Measurements from ENCODE around the gene DYSF. TPM values are rescaled to one million over a fixed set of nuclear protein-coding genes. Genes with fewer than 3 reads are reported as not detected.

The DYSF gene
- total RNA-seq, 1 experiment from 2014 or later: 0.24 TPM

- Histone ChIP-seq H3K9me3 (ENCODE audit: low read depth, low read length, poor library complexity, severe bottlenecking) (no peaks in the 10 kb centered on the region), H3K4me3 (ENCODE audit: low read depth, low read length, poor library complexity, severe bottlenecking) (no peak overlapping the region), H3K27me3 (replicated peaks; ENCODE audit: insufficient read depth, low read depth, low read length, poor library complexity) (peaks cover 2% of the 10 kb centered on the region), H3K4me1 (ENCODE audit: insufficient read depth, low read length, poor library complexity, severe bottlenecking) (no peaks in the 10 kb centered on the region), H3K36me3 (ENCODE audit: insufficient read depth, low read length, poor library complexity, severe bottlenecking) (no peaks in the 10 kb centered on the region), H3K27ac (ENCODE audit: low read depth, low read length, poor library complexity, severe bottlenecking) (no peak overlapping the region)
- POLR2A ChIA-PET (ENCODE audit: low non-redundant PET): no interaction called here
- intact Hi-C loops (cut with micrococcal nuclease; ENCODE audit: unreplicated experiment): no loop called here
- TF ChIP-seq EZH2 (IDR thresholded peaks at IDR 0.05; ENCODE audit: borderline replicate concordance, low read depth, low read length, poor library complexity, severe bottlenecking): no peak
- TF ChIP-seq, protein P1, sequence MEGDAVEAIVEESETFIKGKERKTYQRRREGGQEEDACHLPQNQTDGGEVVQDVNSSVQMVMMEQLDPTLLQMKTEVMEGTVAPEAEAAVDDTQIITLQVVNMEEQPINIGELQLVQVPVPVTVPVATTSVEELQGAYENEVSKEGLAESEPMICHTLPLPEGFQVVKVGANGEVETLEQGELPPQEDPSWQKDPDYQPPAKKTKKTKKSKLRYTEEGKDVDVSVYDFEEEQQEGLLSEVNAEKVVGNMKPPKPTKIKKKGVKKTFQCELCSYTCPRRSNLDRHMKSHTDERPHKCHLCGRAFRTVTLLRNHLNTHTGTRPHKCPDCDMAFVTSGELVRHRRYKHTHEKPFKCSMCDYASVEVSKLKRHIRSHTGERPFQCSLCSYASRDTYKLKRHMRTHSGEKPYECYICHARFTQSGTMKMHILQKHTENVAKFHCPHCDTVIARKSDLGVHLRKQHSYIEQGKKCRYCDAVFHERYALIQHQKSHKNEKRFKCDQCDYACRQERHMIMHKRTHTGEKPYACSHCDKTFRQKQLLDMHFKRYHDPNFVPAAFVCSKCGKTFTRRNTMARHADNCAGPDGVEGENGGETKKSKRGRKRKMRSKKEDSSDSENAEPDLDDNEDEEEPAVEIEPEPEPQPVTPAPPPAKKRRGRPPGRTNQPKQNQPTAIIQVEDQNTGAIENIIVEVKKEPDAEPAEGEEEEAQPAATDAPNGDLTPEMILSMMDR (conservative IDR thresholded peaks at IDR 0.05; ENCODE audit: low read depth, low read length): no peak
- CTCF ChIA-PET: no interaction called here
- no TSS peak for BruUV-seq (replicated peaks)
- DNase-seq (ENCODE audit: low spot score): no peak
Observed at GRCh38 chr2:71678874-71679273, 225.5 kb downstream of the DYSF start.

- intact Hi-C loops (cut with micrococcal nuclease; ENCODE audit: unreplicated experiment): no loop called here
- no peaks in the 10 kb centered on the region for H3K4me1 ChIP-seq (ENCODE audit: insufficient read depth, low read length, poor library complexity, severe bottlenecking)
- H3K27me3 ChIP-seq (replicated peaks; ENCODE audit: insufficient read depth, low read depth, low read length, poor library complexity): peaks cover 2% of the 10 kb centered on the region
- H3K4me3 ChIP-seq (ENCODE audit: low read depth, low read length, poor library complexity, severe bottlenecking): no peak overlapping the region
- TF ChIP-seq, protein P1 (conservative IDR thresholded peaks at IDR 0.05; ENCODE audit: low read depth, low read length): no peak
- TF ChIP-seq EZH2 (IDR thresholded peaks at IDR 0.05; ENCODE audit: borderline replicate concordance, low read depth, low read length, poor library complexity, severe bottlenecking): no peak
- no peaks in the 10 kb centered on the region for H3K9me3 ChIP-seq (ENCODE audit: low read depth, low read length, poor library complexity, severe bottlenecking)
- peak; percentile 5 for DNase-seq (ENCODE audit: low spot score)
- H3K27ac ChIP-seq (ENCODE audit: low read depth, low read length, poor library complexity, severe bottlenecking): no peak overlapping the region
- no peaks in the 10 kb centered on the region for H3K36me3 ChIP-seq (ENCODE audit: insufficient read depth, low read length, poor library complexity, severe bottlenecking)
- POLR2A ChIA-PET (ENCODE audit: low non-redundant PET): no interaction called here
- CTCF ChIA-PET: no interaction called here
- BruUV-seq (replicated peaks): no TSS peak
Observed at GRCh38 chr2:71679491-71679890, 226.1 kb downstream of the DYSF start.

GRCh38 chr2:71680925-71681324 is 227.6 kb downstream of the DYSF start:
- no peak overlapping the region for H3K27ac ChIP-seq (ENCODE audit: low read depth, low read length, poor library complexity, severe bottlenecking)
- no peaks in the 10 kb centered on the region for H3K4me1 ChIP-seq (ENCODE audit: insufficient read depth, low read length, poor library complexity, severe bottlenecking)
- intact Hi-C loops (cut with micrococcal nuclease; ENCODE audit: unreplicated experiment): no loop called here
- ChIA-PET CTCF (no interaction called here), POLR2A (ENCODE audit: low non-redundant PET) (no interaction called here)
- TF ChIP-seq, protein P1 (conservative IDR thresholded peaks at IDR 0.05; ENCODE audit: low read depth, low read length): no peak
- no peak for TF ChIP-seq EZH2 (IDR thresholded peaks at IDR 0.05; ENCODE audit: borderline replicate concordance, low read depth, low read length, poor library complexity, severe bottlenecking)
- DNase-seq (ENCODE audit: low spot score): no peak
- H3K9me3 ChIP-seq (ENCODE audit: low read depth, low read length, poor library complexity, severe bottlenecking): no peaks in the 10 kb centered on the region
- H3K36me3 ChIP-seq (ENCODE audit: insufficient read depth, low read length, poor library complexity, severe bottlenecking): no peaks in the 10 kb centered on the region
- H3K4me3 ChIP-seq (ENCODE audit: low read depth, low read length, poor library complexity, severe bottlenecking): no peak overlapping the region
- BruUV-seq (replicated peaks): no TSS peak
- peaks cover 2% of the 10 kb centered on the region for H3K27me3 ChIP-seq (replicated peaks; ENCODE audit: insufficient read depth, low read depth, low read length, poor library complexity)
